RWPE1 (cell line): ENCODE data around the gene DENND4C.
A peak's percentile ranks its signal among the peaks of the same experiment; 100 is the strongest.
"Not testable (repeated sequence)": the region's sequence is repeated elsewhere in the genome, so short reads cannot be mapped to it uniquely, and the experiment has no call there.

Source experiments
- CTCF ChIA-PET: fragments of 350-600 bp; sonication (Branson Sonifier 250); formaldehyde crosslinking; extraction: SDS; loops from one replicate; lab custom pipeline; 2021; lab: Yijun Ruan, JAX
- POLR2A ChIA-PET: fragments of 400-600 bp; formaldehyde crosslinking; extraction: SDS; loops from one replicate; lab custom pipeline; 2020; ENCODE audit warnings: antibody characterized with exemption; ENCODE audit not compliant: low non-redundant PET; lab: Yijun Ruan, JAX
- DNase-seq: peaks from one replicate; pipeline ENCODE4 v3.0.0; 2012; ENCODE audit warnings: low spot score
- H3K27ac ChIP-seq: fragments of 450-650 bp; 2 replicates; pipeline ENCODE4 v1.5.1; 2017
- CTCF ChIP-seq: fragments of 450-650 bp; conservative IDR thresholded peaks from 2 replicates; pipeline ENCODE4 v1.5.1; 2017; ENCODE audit warnings: low read depth, mild to moderate bottlenecking

The DENND4C gene

GRCh38 chr9:19408693-19409400 lies 178.4 kb downstream of the DENND4C start, which contains the start of gene ACER2:
TSS of gene ACER2 (plus strand) at chr9:19409009. CDS start at chr9:19409085, 76 bp downstream.
- peak within 1 kb of the TSS; percentile 78 for H3K27ac ChIP-seq
- CTCF ChIA-PET, result interaction anchor here (0.7 kb wide), 1 partner anchor 85 kb away, joined by 3 read pairs; no protein-coding TSS in a partner anchor
- TF ChIP-seq CTCF, result no peak
- peak; percentile 93 for DNase-seq
- POLR2A ChIA-PET, result interaction anchor here (0.6 to 0.7 kb wide), 2 partner anchors 11 to 38 kb away, joined by 3 read pairs; no protein-coding TSS in a partner anchor

GRCh38 chr9:19409401-19410194 lies 179.1 kb downstream of the DENND4C start:
- H3K27ac ChIP-seq, result peak overlapping the region; percentile 78
- DNase-seq, result peak; percentile 36
- POLR2A ChIA-PET, result interaction anchor here (0.6 to 0.7 kb wide), 2 partner anchors 12 to 39 kb away, joined by 3 read pairs; no protein-coding TSS in a partner anchor

GRCh38 chr9:19410195-19410503 lies 179.7 kb downstream of the DENND4C start:
- CTCF ChIA-PET, result interaction anchor here (0.6 kb wide), 1 partner anchor 9 kb away, joined by 5 read pairs; no protein-coding TSS in a partner anchor
- H3K27ac ChIP-seq, result no peak overlapping the region
- DNase-seq, result no peak
- no peak for TF ChIP-seq CTCF
- POLR2A ChIA-PET, result no interaction called here

More at GRCh38 chr9:19409401-19410194, 179.1 kb downstream of the DENND4C start:
- CTCF ChIA-PET, result interaction anchor here (0.5 to 0.7 kb wide), 3 partner anchors 10 to 1155 kb away, joined by 3 to 5 read pairs (median 4); no protein-coding TSS in a partner anchor
- TF ChIP-seq CTCF, result no peak

GRCh38 chr9:19410594-19410993 lies 180.1 kb downstream of the DENND4C start:
- TF ChIP-seq CTCF, result no peak
- ChIA-PET POLR2A (no interaction called here), CTCF (no interaction called here)

GRCh38 chr9:19411316-19411715 lies 180.8 kb downstream of the DENND4C start:
- CTCF ChIA-PET, result no interaction called here
- POLR2A ChIA-PET, result no interaction called here
- no peak for DNase-seq
- TF ChIP-seq CTCF, result no peak
- H3K27ac ChIP-seq, result no peak overlapping the region

More at GRCh38 chr9:19410594-19410993, 180.1 kb downstream of the DENND4C start:
- no peak for DNase-seq
- no peak overlapping the region for H3K27ac ChIP-seq

- H3K27ac ChIP-seq, POLR2A ChIA-PET, DNase-seq, CTCF ChIA-PET: not testable (repeated sequence)
These were observed 183.0 kb downstream of the DENND4C start for GRCh38 chr9:19413456-19413855.
